Activated CD4-positive, alpha-beta T cell treated with anti-CD3 and anti-CD28 coated beads, Interleukin-2, amount 10 ng/mL, durations not matched to agents 7 days and 5 days (primary cell): ENCODE measurements around the gene FIGNL1. TPM values are rescaled to one million over a fixed set of nuclear protein-coding genes. Genes with fewer than 3 reads are reported as not detected.

Experiments used
- CTCF ChIA-PET: fragments of 350-600 bp; sonication (Branson Sonifier 250); formaldehyde crosslinking; loops from one replicate; lab custom pipeline; 2021; ENCODE audit warnings: antibody characterized with exemption; lab: Charles Lee
- POLR2A ChIA-PET: fragments of 350-600 bp; sonication (Branson Sonifier 250); formaldehyde crosslinking; loops from one replicate; lab custom pipeline; 2021; ENCODE audit warnings: antibody characterized with exemption; lab: Charles Lee
- DNase-seq: peaks from one replicate; pipeline ENCODE4 v3.0.0-alpha.2; 2020
- H3K27ac Mint-ChIP-seq: one replicate; pipeline ENCODE4 v1.8.0; 2021; ENCODE audit warnings: mild to moderate bottlenecking, moderate library complexity, mixed read lengths
- H3K27me3 Mint-ChIP-seq: one replicate; pipeline ENCODE4 v1.8.0; 2021; ENCODE audit warnings: mixed read lengths
- H3K36me3 Mint-ChIP-seq: one replicate; pipeline ENCODE4 v1.8.0; 2021; ENCODE audit warnings: low read depth, mixed read lengths
- H3K4me1 Mint-ChIP-seq: one replicate; pipeline ENCODE4 v1.8.0; 2021; ENCODE audit warnings: mixed read lengths
- H3K4me3 Mint-ChIP-seq: one replicate; pipeline ENCODE4 v1.8.0; 2021; ENCODE audit warnings: mild to moderate bottlenecking, moderate library complexity, mixed read lengths
- H3K9me3 Mint-ChIP-seq: one replicate; pipeline ENCODE4 v1.8.0; 2021; ENCODE audit warnings: mixed read lengths
- total RNA-seq, 2 experiments: library from RNA; stranded (reverse); gene quantifications; one replicate each; pipeline ENCODE4 v1.2.3, GENCODE V29; 2021

FIGNL1 gene
- total RNA-seq, 2 experiments from 2014 or later = 34.8 to 37.4 TPM

DNA sequence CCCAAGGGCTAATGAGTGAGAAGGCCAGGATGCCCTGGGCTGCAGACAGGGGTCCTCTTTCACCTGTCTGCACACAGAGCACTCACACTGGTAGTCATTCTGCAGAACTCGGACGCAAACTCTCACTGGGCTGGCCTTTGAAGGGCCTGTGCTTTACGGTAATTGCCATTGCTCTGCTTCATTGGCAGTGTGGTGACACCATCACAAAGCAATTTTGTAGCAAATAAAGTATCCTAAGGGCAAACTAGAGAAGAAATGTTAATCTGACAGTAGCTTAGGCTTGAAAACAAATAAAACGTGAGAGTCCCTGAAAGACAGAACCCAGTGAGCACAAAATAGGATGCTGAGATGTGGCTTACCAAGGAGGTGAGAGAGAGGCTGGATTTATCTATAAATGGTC, 30.6 kb upstream of the FIGNL1 start:
- Mint-ChIP-seq H3K4me1 (no peaks in the 10 kb centered on the region), H3K27me3 (peaks cover 10% of the 10 kb centered on the region), H3K4me3 (no peak overlapping the region), H3K36me3 (no peaks in the 10 kb centered on the region), H3K9me3 (no peaks in the 10 kb centered on the region), H3K27ac (no peak overlapping the region)
- CTCF ChIA-PET = interaction anchor here (0.7 kb wide), 2 partner anchors 13 to 661 kb away, joined by 3 read pairs; no protein-coding TSS in a partner anchor
- no peak for DNase-seq
- POLR2A ChIA-PET = no interaction called here

DNA sequence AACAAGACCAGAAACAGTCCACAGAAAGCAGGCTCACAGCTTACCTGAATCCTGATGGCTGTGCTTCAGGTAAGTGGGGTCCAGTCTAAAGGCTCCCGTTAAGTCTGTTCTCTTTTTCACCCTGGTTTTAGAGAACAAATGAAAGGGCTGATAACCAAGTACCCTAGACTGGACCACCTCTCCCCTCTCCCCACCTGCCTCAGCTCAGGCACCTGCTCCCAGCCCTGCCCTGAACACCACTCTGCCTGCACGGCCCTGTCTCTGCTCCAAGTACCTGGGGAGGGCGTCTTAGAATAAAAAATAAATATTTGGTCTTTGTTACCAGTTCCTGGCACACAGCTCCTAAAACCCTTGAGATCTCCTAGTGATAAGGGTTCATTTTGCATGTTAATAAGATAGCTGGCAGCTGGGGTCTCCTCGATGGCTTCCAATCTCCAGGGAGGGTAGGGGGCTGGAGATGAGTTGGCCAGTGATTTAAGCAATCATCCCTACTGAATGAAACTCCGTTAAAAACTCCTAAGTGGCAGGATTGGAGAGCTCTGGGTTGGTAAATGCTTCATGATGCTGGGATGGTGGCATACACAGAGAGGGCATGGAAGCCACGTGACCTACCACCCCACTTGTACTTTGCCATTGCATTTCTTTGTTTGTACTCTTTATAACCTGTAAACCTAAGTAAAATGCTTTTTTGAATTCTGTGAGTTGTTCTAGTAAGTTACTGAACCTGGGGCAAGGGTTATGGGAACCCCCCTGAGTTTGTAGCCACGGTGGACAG, 29.8 kb upstream of the FIGNL1 start:
- CTCF ChIA-PET = interaction anchor here (1.1 kb wide), 1 partner anchor 12 kb away, joined by 4 read pairs; no protein-coding TSS in a partner anchor
- Mint-ChIP-seq H3K36me3 (no peaks in the 10 kb centered on the region), H3K4me3 (no peak overlapping the region), H3K27ac (no peak overlapping the region), H3K4me1 (no peaks in the 10 kb centered on the region), H3K27me3 (peaks cover 10% of the 10 kb centered on the region), H3K9me3 (no peaks in the 10 kb centered on the region)
- DNase-seq = no peak
- POLR2A ChIA-PET = no interaction called here

DNA sequence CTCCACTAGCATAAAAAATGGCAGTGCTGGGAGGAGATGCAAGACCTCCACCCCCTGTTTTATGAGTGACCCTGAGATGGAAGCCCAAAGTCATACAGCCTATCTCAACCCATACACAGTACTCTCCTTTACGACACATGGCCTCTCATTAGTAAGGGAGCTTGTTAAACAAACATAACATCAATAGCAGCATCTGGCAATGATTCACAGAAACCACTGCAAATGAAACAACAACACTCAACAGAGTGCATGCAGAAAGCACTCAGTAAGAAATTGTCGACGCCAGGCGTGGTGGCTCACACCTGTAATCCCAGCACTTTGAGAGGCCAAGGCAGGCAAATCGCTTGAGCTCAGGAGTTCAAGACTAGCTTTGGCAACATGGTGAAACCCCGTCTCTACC, 27.5 kb upstream of the FIGNL1 start:
- CTCF ChIA-PET = no interaction called here
- no peaks in the 10 kb centered on the region for H3K4me1 Mint-ChIP-seq
- H3K9me3 Mint-ChIP-seq = no peaks in the 10 kb centered on the region

DNA sequence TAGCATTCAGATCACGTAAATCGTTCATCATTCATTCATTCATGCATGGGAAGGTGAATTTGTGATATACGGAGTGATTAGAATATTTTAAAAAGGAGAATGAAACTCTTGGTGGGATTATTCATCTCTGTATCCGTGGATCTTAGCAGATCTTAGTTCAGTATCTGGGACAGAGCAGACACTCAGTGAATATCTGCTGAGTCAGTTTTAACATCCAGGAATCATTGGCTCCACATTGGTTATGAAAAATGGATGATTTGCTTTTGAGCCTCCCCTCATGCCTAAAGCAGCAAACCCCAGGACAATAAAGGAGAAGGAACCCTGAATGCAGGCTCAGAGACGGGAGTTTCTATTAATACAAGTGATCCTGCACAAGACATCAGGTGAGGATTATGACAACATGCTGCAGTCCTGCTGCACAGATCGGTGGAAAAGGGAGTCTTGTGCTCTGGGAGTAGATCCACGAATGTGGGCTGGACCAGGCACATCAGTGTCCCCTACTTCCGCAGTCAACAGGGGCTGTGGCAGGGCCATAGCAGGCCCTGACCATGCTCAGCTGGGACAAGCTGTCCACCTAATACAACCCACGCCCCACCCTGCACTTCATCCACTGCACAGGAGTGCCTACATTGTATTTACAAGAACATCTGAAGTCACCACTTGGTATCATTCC, 26.9 kb upstream of the FIGNL1 start:
- DNase-seq = no peak
- Mint-ChIP-seq H3K27me3 (peaks cover 1% of the 10 kb centered on the region), H3K4me3 (no peak overlapping the region), H3K27ac (no peak overlapping the region), H3K4me1 (no peaks in the 10 kb centered on the region), H3K36me3 (no peaks in the 10 kb centered on the region), H3K9me3 (no peaks in the 10 kb centered on the region)
- ChIA-PET POLR2A (no interaction called here), CTCF (no interaction called here)

More for the DNA sequence above, 27.5 kb upstream of the FIGNL1 start:
- DNase-seq = no peak
- H3K27ac Mint-ChIP-seq = no peak overlapping the region
- no peak overlapping the region for H3K4me3 Mint-ChIP-seq
- H3K27me3 Mint-ChIP-seq = peaks cover 5% of the 10 kb centered on the region
- POLR2A ChIA-PET = no interaction called here
- H3K36me3 Mint-ChIP-seq = no peaks in the 10 kb centered on the region

DNA sequence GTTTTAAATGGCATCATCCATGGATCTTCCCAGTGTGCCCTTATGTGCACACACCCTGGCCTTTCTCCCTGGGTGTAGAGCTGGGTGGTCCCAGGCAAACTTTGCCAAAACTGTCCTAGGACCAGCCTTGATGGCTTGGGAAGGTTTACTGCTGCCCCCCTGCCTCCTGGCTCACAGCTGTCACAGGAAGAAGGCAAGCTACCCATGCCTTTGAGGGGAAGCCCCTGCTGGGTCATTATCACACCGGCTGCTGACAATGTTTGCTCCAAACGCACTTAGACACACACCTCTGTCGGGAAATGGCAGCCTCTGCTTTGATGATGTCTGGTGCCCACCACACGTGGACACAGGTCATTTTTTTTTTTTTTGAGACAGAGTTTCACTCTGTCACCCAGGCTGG, 25.2 kb upstream of the FIGNL1 start:
- no peak overlapping the region for H3K27ac Mint-ChIP-seq
- H3K4me3 Mint-ChIP-seq = no peak overlapping the region
- POLR2A ChIA-PET = no interaction called here
- CTCF ChIA-PET = interaction anchor here (1.3 to 2.8 kb wide), 3 partner anchors 23 to 687 kb away, joined by 3 to 9 read pairs (median 3); no protein-coding TSS in a partner anchor
- H3K4me1 Mint-ChIP-seq = no peaks in the 10 kb centered on the region
- H3K9me3 Mint-ChIP-seq = no peaks in the 10 kb centered on the region
- no peaks in the 10 kb centered on the region for H3K27me3 Mint-ChIP-seq
- H3K36me3 Mint-ChIP-seq = no peaks in the 10 kb centered on the region
- DNase-seq = no peak

DNA sequence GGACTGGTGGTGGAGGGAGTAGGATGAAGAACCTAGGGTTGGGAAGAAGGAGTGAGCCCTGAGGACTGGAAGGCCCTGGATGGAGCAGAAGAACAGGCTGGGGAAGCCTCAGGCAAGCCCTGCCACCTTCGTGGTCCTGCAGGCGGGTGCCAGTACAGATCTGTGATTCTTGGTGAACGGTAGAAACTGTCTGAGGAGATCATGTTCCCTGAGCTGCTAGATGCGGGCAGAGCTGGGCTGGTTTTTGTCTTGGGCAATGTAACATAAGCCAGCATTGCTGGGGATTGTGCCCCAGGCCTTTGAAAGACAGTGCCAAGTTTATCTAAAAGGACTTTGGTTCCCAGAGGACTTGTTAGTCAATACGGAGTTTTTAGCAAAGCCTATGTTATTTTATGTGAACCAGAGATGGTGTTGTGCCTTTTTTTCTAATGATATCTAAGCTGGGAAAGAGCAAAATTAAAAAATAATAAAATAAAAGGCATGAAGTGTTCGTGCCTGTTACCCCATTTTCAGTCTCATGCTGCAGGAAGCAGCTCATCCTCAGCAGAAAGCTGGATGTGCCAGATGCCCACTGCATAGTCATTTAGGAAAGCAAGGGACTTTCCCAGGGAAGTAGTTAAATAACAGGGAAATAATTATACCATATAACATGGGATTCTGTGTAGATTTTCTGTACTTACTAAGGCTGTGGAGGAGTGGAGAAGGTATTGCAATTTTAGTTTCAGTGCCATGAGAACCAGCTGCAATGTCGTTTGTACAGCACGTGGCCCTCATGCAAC, 24.4 kb upstream of the FIGNL1 start:
- Mint-ChIP-seq H3K9me3 (no peaks in the 10 kb centered on the region), H3K27me3 (no peaks in the 10 kb centered on the region), H3K27ac (no peak overlapping the region), H3K36me3 (no peaks in the 10 kb centered on the region), H3K4me1 (no peaks in the 10 kb centered on the region), H3K4me3 (no peak overlapping the region)
- DNase-seq = no peak
- ChIA-PET POLR2A (no interaction called here), CTCF (interaction anchor here (1.2 to 2.8 kb wide), 5 partner anchors 17 to 688 kb away, joined by 3 to 9 read pairs (median 3); no protein-coding TSS in a partner anchor)

DNA sequence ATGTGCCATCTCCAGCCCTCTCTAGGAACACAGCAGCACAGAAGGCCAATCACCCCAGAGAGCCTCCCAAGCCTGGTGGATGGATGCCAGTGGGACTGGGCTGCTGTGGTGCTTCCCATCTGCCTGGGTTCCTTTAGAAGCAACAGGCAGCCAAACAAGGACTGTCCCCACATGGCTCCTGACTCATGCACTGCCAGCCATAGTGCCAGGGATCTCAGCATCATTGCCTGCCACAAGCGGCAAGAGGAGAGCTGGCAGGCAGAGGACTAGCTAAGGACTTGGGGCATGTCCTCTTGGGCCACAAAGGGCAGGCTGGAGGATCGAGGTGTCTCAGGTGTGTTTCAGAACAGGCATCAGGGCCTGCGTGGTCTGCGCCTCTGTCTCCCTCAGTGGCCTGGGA, 23.4 kb upstream of the FIGNL1 start:
- Mint-ChIP-seq H3K9me3 (no peaks in the 10 kb centered on the region), H3K27me3 (no peaks in the 10 kb centered on the region), H3K4me3 (no peak overlapping the region), H3K27ac (no peak overlapping the region), H3K36me3 (no peaks in the 10 kb centered on the region), H3K4me1 (no peaks in the 10 kb centered on the region)
- CTCF ChIA-PET = interaction anchor here (0.6 to 2.8 kb wide), 3 partner anchors 25 to 642 kb away, joined by 3 to 9 read pairs (median 3); no protein-coding TSS in a partner anchor
- no peak for DNase-seq
- POLR2A ChIA-PET = no interaction called here

DNA sequence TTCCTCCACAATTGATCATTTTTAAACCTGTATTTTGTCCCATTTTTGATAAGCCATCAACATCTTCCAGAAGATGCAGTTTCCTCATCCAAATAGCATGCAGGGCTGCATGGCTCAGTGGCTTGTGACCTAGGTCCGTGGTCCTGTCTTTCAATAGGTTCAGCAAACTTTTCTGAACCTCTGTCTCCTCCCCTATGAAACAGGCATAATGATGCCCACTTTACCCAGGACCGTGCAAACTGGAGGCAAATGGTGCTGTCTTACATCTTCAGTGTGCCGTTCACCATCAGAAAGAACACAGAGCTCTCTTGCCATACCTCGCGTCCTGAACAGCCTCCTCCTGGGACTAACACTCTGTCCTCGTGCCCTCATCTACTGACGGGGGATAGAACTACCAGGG, 22.3 kb upstream of the FIGNL1 start:
- no peak for DNase-seq
- no peaks in the 10 kb centered on the region for H3K9me3 Mint-ChIP-seq
- CTCF ChIA-PET = interaction anchor here (0.7 kb wide), 1 partner anchor 10 kb away, joined by 3 read pairs; no protein-coding TSS in a partner anchor

DNA sequence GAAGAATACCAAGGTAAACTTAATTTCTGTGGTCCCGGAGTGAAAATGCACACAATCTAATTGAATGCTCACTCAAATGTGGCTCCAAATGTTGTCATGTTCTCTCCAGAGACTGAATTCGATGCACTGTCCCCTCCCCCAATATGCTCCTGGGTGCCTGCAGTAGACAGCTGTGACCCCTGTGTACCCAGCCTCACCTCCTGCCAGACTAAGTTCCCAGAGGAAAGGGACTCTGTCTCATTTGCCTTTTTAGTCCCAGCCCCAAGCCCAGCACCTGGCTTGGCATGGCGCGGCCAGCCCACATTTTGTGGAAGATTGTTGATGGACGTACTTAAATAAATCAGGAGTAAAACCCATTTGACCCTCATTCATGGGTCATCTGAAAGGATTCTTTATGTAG, 21.8 kb upstream of the FIGNL1 start:
- ChIA-PET CTCF (interaction anchor here (1.2 to 1.3 kb wide), 2 partner anchors 162 to 379 kb away, joined by 3 read pairs; no protein-coding TSS in a partner anchor), POLR2A (no interaction called here)
- Mint-ChIP-seq H3K36me3 (no peaks in the 10 kb centered on the region), H3K27me3 (peaks cover 1% of the 10 kb centered on the region), H3K4me3 (no peak overlapping the region), H3K27ac (no peak overlapping the region), H3K4me1 (peaks cover 11% of the 10 kb centered on the region), H3K9me3 (no peaks in the 10 kb centered on the region)
- DNase-seq = no peak

More for the DNA sequence above, 22.3 kb upstream of the FIGNL1 start:
- Mint-ChIP-seq H3K27ac (no peak overlapping the region), H3K36me3 (no peaks in the 10 kb centered on the region), H3K27me3 (peaks cover 1% of the 10 kb centered on the region), H3K4me1 (peaks cover 9% of the 10 kb centered on the region), H3K4me3 (no peak overlapping the region)
- POLR2A ChIA-PET = no interaction called here

DNA sequence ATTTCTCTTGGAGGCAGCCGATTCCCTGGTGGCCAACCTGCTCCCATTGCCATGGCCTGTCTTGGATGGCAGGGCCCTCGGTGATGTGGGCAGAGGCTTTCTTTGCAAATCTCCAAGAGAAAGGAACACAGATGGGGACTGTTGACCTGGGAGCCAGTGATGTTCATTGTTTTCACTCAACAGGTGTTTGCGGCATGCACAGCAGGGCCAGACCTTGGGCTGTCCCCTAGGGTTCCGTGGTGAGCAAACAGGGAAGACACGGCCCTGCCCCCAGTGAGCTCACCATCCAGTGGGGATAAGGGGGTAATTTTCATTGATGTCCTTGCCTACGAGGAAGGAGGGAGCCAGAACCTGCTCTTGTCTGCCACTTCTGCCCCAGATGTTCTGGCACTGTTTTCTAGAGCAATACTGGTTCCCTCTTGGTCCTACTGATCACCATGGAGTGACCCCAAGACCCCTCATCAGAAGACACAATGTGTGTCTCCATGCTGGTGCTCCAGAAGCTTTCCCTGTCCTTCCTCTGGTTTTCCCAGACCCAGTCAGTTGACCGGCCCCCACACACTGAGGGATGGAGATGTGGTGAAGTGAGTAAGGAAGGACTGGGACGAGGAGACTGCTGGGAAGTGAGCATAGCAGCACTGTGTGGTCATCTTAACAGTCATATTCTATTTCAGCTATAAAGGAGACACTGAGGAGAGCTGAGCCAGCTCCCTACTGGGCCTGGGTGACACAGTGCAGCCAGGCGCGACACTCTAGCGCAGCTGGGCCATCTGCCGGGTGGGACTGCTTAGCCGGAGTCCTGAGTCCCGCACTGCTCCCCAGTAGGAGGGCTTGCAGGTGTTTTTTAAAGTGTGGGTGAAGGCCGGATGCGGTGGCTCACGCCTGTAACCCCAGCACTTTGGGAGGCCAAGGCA, 20.4 kb upstream of the FIGNL1 start:
- H3K36me3 Mint-ChIP-seq = no peaks in the 10 kb centered on the region
- no peak overlapping the region for H3K27ac Mint-ChIP-seq
- ChIA-PET POLR2A (interaction anchor here (0.7 kb wide), 1 partner anchor 138 kb away, joined by 3 read pairs; no protein-coding TSS in a partner anchor), CTCF (interaction anchor here (0.9 to 1.3 kb wide), 3 partner anchors 164 to 378 kb away, joined by 3 read pairs; no protein-coding TSS in a partner anchor)
- no peak overlapping the region for H3K4me3 Mint-ChIP-seq
- H3K4me1 Mint-ChIP-seq = peaks cover 11% of the 10 kb centered on the region
- no peaks in the 10 kb centered on the region for H3K9me3 Mint-ChIP-seq
- DNase-seq = no peak
- H3K27me3 Mint-ChIP-seq = peaks cover 1% of the 10 kb centered on the region

DNA sequence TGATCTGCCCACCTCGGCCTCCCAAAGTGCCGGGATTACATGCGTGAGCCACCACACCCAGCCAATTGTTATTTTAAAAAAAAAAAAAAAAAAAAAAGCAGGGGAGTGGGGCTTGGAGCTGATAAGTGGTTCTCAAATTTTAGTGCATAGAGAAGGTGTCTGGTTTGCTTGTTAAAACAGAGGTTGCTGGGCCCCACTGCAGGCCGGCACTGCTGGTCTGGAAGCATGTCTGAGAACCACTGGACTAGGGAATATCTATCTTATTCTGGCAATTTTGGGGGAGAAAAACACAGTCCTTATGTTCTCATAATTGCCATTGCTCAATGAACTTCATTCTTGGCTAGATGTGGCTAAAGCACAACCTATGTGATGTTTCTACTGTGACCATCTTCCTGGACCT, 19.0 kb upstream of the FIGNL1 start:
- POLR2A ChIA-PET = no interaction called here

More for the DNA sequence above, 19.0 kb upstream of the FIGNL1 start:
- Mint-ChIP-seq H3K27me3 (peaks cover 1% of the 10 kb centered on the region), H3K4me3 (no peak overlapping the region), H3K27ac (no peak overlapping the region), H3K4me1 (peaks cover 11% of the 10 kb centered on the region), H3K9me3 (no peaks in the 10 kb centered on the region), H3K36me3 (no peaks in the 10 kb centered on the region)
- CTCF ChIA-PET = interaction anchor here (0.6 to 1.9 kb wide), 4 partner anchors 11 to 377 kb away, joined by 3 to 13 read pairs (median 4); no protein-coding TSS in a partner anchor
- no peak for DNase-seq
